H1 (cell line): ENCODE measurements around the gene MGAT5. TPM values are rescaled to one million over a fixed set of nuclear protein-coding genes. Genes with fewer than 3 reads are reported as not detected.

Experiments
- PHF8 ChIP-seq: fragments of 200-600 bp; sonication (generic); conservative IDR thresholded peaks from 2 replicates; pipeline ENCODE4 v1.7.1; 2012; ENCODE audit warnings: low read depth, mild to moderate bottlenecking, inconsistent platforms, low read length, moderate library complexity
- polyA plus RNA-seq, 7 experiments: library from polyadenylated mRNA; depleted of rRNA in 3 of 7; stranded (reverse) in 5 of 7; unstranded in 2 of 7; fragments of >200 nt in 5 of 7; fragments of 200-250 nt in 2 of 7; gene quantifications; 1 replicate in 5 of 7; 2 replicates in 1 of 7; 4 replicates in 1 of 7; pipeline versions ENCODE4 v1.2.1 to v1.2.3, GENCODE V29; 2011 to 2013; ENCODE audit warnings: missing spikeins in 2 of 7, mixed read lengths in 2 of 7
- total RNA-seq: library from RNA; stranded (reverse); fragmentation: NEBNext Ultra II Directional; extraction: Animal tissue kit (Norgen Biotek cat#: 25700); gene quantifications from 2 replicates; pipeline ENCODE4 v1.2.1, GENCODE V29; 2021

The MGAT5 gene
- total and polyA plus RNA-seq, 2 of the 8 experiments (the other 6 are each of a cell fraction or from before 2014, with no cell fraction given), result 11.2 to 49.2 TPM

DNA sequence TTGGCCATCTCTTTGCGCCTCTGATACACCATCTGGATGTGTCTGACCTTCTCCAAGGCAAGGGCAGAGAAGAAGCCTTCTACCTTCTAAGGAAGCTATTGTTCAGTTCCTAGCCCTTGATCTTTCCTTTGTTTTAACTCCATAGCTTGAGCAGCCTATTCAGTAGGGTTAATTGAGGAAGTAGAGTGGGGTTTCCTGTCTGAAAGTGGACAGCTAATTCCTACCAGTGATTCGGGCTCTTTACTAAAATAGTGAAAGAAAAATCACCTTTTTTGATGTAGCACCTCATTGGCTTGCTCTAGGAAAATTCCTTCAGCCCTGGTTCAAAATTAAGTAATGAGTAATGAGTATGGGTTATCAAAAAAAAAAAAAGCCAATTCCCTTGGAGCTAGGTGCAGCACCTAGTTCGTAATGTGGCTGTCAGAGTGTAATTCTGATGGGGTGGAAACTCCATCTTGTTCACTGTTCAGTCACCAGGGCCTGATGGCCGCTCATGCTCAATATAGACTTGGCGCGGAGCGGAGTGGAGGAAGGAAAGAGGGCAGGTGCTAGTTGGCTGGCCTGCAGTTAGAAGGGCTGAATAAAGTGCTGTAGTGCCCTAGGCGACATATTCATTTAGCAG, 2.9 kb upstream of the MGAT5 start (continued):
- TF ChIP-seq PHF8, result no peak
